ENCODE results near the gene OCIAD2.
"Not testable (repeated sequence)": the region's sequence is repeated elsewhere in the genome, so short reads cannot be mapped to it uniquely, and the experiment has no call there.

Gene OCIAD2

GRCh38 chr4:48907706-48908477, 1.3 kb upstream of the OCIAD2 start:
- DNase-seq (ENCODE audit: low read depth) = no peak

- DNase-seq (ENCODE audit: low read depth) = no peak
Observed at GRCh38 chr4:48905363-48906015, 1.1 kb downstream of the OCIAD2 start.

GRCh38 chr4:48904541-48905142, 1.9 kb downstream of the OCIAD2 start:
- DNase-seq (ENCODE audit: low read depth) = no peak

- DNase-seq (ENCODE audit: low read depth) = no peak
Observed at GRCh38 chr4:48904101-48904500, 2.5 kb downstream of the OCIAD2 start.

- no peak for DNase-seq (ENCODE audit: low read depth)
Observed at GRCh38 chr4:48902266-48902665, 4.3 kb downstream of the OCIAD2 start.

GRCh38 chr4:48901196-48901595, 5.4 kb downstream of the OCIAD2 start:
- DNase-seq (ENCODE audit: low read depth) = no peak

GRCh38 chr4:48899950-48900349, 6.6 kb downstream of the OCIAD2 start:
- DNase-seq (ENCODE audit: low read depth) = no peak

GRCh38 chr4:48899432-48899749, 7.2 kb downstream of the OCIAD2 start:
- DNase-seq (ENCODE audit: low read depth) = no peak

GRCh38 chr4:48898733-48899431, 7.7 kb downstream of the OCIAD2 start:
- no peak for DNase-seq (ENCODE audit: low read depth)

GRCh38 chr4:48896845-48897244, 9.7 kb downstream of the OCIAD2 start:
- DNase-seq (ENCODE audit: low read depth) = no peak

GRCh38 chr4:48891028-48891619, 15.4 kb downstream of the OCIAD2 start:
- no peak for DNase-seq (ENCODE audit: low read depth)

- DNase-seq (ENCODE audit: low read depth) = not testable (repeated sequence)
Observed at GRCh38 chr4:48889750-48890149, 16.8 kb downstream of the OCIAD2 start.

GRCh38 chr4:48881646-48882045, 24.9 kb downstream of the OCIAD2 start:
- DNase-seq (ENCODE audit: low read depth) = not testable (repeated sequence)

- DNase-seq (ENCODE audit: low read depth) = no peak
Observed at GRCh38 chr4:48879561-48880442, 26.8 kb downstream of the OCIAD2 start.

- no peak for DNase-seq (ENCODE audit: low read depth)
Observed at GRCh38 chr4:48877827-48878535, 28.6 kb downstream of the OCIAD2 start.

- DNase-seq (ENCODE audit: low read depth) = not testable (repeated sequence)
Observed at GRCh38 chr4:48864696-48865095, 41.9 kb downstream of the OCIAD2 start.

GRCh38 chr4:48863728-48864127, 42.8 kb downstream of the OCIAD2 start:
- no peak for DNase-seq (ENCODE audit: low read depth)

GRCh38 chr4:48862661-48863060, 43.9 kb downstream of the OCIAD2 start:
- DNase-seq (ENCODE audit: low read depth) = no peak

- DNase-seq (ENCODE audit: low read depth) = no peak
Observed at GRCh38 chr4:48862038-48862437, 44.5 kb downstream of the OCIAD2 start.

- no peak for DNase-seq (ENCODE audit: low read depth)
Observed at GRCh38 chr4:48858130-48858529, 48.4 kb downstream of the OCIAD2 start.

- DNase-seq (ENCODE audit: low read depth) = no peak
Observed at GRCh38 chr4:48854982-48855381, 51.6 kb downstream of the OCIAD2 start.
